ENCODE measurements around the gene ALG1L2.

- TF ChIP-seq CTCF (IDR thresholded peaks at IDR 0.05) (no peak), EP300 (IDR thresholded peaks at IDR 0.05) (no peak)
Observed at GRCh38 chr3:130091958-130092357, 10.3 kb downstream of the ALG1L2 start.

Data from sigmoid colon (tissue), 4 donors.